RCC 7860 (cell line): ENCODE data around the gene LAMB2.

ENCODE experiments used
- DNase-seq: peaks from one replicate; pipeline ENCODE4 v3.0.0-alpha.2; 2015; ENCODE audit warnings: low spot score
- FAIRE-seq: peaks from 2 replicates; lab custom pipeline; 2012; peaks lifted over from hg19 to GRCh38; lab: Jason Lieb, UNC

LAMB2 gene

DNA sequence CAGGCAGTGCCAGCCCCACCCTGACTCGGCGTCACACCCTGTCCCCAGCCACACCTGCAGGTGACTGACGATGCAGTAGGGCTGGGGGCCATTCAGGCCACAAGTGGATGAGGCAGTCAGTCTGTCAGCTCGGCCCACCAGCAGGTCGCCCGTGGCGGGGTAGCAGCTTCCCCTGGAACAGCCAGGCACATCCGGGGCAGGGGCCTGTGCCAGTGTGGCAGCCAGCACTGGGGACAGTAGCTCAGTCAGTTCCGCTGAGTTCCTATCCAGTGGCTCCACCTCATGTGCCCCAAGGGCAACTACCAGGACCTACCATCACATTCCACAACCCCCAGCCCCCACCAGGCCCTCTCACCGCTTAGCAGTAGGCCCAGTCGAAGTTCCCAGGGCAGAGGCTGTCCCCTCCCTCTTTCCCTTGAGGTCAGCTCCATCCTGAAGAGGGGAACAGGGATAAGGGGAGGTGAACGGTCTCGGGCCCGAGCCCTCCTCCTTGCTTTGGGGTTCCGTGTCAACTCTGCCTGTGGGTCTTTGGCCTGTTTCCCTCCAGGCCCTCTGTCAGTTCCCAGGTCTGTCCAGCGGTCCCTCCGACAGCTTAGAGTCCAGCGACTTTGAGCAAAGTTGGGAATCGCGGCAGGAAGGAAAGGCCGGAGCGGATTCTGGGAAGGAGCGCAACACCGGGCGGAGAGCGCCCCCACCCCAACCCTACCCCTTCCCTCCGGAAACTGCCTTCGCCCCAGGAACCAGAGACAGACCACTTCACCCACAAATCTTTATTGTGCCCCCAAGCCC lies at the start of gene LAMB2:
Gene LAMB2, minus strand, starts transcription at position 614 of the 789 bp plus-strand sequence. Its CDS starts 183 bp downstream, at position 431.
- DNase-seq (peak; percentile 52), FAIRE-seq (no peak)

DNA sequence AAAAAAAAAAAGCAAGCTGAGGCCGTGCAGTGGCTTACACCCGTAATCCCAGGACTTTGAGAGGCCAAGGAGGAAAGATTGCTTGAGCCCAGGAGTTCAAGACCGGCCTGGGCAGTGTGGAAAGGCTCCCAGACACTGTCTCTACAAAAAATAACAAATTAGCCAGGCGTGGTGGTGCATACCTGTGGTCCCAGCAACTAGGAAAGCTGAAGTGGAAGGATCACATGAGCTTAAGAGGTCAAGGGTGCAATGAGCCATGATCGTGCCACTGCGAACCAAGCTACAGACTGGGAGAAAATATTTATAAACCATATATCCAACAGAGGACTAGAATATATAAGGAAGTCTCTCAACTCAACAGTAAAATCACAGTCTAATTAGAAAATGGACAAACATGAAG lies 48.5 kb upstream of the LAMB2 start:
- DNase-seq (no peak), FAIRE-seq (no peak)

DNA sequence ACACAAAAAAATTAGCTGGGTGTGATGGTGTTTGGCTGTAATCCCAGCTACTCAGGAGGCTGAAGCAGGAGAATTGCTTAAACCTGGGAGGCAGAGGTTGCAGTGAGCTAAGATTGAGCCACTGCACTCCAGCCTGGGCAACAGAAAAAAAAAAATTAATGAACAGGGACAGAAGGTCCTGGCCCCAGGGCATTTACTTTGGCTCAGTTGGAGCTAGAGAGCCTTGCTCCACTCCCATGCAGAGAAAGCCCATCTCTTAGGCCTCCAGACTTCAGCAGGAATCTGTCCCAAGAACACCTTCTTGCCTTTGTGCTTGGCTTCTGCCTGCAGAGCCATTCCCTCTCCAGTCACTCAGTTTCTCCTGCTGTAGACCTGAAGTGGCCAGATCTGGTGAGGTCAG lies 47.3 kb upstream of the LAMB2 start:
- DNase-seq: no peak
- no peak for FAIRE-seq

DNA sequence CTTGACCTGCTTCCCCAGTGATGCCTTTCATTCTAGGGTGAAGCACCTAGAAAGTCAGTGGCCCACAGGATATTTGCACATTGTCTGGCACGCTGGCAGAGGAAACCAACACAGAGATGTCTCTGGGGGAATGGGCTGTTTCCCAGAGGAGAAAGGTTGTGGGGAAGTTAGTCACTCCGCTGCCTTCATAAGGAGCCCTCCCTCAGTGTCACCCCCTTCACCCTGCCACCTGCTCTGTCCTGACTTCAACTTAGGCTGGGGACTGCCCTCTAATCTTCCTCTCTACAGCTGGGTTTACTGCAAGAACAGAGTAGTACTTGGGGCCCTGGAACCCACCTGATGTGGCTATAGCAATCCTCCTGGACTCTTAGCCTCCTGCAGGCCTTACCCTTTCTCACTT lies 44.2 kb upstream of the LAMB2 start:
- FAIRE-seq: no peak

DNA sequence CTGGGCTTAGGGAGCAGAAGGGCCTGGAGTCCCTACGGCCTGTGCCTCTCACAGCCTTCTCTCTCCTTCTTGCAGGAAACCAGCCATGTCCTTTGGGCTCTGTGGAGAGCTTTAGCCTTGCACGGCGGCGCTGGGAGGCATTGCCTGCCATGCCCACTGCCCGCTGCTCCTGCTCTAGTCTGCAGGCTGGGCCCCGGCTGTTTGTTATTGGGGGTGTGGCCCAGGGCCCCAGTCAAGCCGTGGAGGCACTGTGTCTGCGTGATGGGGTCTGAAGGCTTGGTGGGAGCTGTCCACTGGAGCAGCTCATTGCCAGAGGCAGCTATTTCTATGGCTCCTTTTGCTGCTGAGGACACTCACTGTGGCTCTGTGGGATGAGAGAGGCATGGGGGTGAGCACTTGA lies 42.7 kb upstream of the LAMB2 start:
- no peak for FAIRE-seq
- no peak for DNase-seq

More for the DNA sequence above, 44.2 kb upstream of the LAMB2 start:
- no peak for DNase-seq

DNA sequence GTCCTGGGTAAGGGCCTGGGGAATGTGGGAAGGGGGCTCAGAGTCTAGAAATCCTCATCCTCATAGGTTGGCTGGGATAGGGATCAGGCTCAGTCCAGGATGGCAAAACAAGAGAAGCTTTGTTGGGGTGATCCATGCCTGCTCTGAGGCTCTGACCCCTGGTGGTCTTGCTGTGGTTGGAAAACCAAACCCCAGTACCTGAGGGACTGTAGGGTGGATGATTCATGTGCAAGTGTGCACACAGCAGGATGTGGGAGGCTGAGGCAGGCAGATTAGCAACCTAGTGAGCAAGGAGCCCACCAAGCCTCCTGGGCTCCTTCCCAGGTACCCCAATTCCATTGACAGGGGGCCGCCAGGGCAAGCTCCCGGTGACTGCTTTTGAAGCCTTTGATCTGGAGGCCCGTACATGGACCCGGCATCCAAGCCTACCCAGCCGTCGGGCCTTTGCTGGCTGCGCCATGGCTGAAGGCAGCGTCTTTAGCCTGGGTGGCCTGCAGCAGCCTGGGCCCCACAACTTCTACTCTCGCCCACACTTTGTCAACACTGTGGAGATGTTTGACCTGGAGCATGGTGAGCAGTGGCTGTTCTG lies 41.6 kb upstream of the LAMB2 start:
- DNase-seq (no peak), FAIRE-seq (no peak)

DNA sequence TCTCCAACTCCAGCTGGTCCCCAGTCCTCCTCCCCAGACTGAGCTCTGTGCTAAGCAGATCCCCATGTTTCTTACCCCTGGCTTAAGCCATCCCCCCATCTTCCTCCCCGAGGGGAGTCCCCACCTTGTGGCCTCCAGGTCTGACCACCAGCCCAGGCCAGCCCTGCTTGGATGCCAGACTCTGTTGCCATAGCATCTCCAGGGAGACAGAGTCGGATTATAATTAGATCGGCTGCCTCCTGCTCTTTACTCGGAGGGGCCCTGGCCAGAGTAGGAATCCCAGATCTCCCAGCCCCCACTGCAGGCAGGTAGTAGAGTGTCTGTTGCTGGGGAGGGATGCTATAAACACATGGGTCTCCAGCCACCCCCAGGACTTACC lies 40.9 kb upstream of the LAMB2 start:
- DNase-seq: no peak
- FAIRE-seq: no peak

DNA sequence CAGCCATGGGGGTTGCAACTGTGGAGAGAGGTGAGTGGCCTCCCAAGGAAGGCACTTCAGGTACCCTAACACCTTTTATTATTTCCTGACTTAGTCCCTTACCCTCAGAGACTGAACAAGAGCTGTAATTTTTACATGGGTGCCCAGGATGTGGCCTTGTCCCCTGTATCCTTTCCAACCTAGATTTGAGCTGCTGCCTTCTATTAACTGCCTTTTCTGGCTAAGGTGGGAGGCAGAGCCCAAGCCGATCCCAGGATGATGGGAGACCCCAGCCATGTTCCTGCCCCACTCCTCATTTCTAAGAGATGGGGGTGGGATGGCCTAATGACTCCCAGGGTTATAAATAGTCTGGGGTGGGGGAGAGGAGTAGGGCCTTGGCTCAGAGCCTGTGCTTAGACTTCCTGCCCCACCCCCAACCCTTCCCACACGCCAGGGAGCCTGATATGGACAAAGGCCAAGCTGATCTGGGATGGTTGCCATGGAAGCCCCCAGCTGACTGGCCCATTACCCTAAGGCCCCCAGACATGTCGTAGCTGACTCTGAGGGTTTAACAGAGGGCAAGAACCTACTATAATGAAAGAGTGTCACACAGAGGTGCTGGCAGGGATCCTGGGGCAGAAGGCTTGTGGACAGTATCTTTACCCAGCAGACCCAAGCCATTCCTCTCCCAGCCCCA lies 40.4 kb upstream of the LAMB2 start:
- FAIRE-seq (no peak), DNase-seq (no peak)

DNA sequence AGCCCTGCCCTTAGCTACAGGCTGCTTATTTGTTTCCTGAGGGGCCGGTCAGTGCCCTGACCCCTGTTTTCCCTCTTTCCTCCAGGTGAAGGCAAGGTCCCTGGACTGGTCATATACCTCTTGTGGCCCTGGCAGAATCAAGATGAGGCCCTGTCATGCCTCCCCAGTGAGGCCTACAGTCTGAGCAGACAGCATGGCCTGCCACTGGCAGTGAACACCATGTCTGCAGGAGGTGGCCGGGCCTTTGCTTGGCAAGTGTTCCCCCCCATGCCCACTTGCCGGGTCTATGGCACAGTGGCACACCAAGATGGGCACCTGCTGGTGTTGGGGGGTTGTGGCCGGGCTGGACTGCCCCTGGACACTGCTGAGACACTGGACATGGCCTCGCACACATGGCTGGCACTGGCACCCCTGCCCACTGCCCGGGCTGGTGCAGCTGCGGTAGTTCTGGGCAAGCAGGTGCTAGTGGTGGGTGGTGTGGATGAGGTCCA lies 39.7 kb upstream of the LAMB2 start:
- no peak for DNase-seq

DNA sequence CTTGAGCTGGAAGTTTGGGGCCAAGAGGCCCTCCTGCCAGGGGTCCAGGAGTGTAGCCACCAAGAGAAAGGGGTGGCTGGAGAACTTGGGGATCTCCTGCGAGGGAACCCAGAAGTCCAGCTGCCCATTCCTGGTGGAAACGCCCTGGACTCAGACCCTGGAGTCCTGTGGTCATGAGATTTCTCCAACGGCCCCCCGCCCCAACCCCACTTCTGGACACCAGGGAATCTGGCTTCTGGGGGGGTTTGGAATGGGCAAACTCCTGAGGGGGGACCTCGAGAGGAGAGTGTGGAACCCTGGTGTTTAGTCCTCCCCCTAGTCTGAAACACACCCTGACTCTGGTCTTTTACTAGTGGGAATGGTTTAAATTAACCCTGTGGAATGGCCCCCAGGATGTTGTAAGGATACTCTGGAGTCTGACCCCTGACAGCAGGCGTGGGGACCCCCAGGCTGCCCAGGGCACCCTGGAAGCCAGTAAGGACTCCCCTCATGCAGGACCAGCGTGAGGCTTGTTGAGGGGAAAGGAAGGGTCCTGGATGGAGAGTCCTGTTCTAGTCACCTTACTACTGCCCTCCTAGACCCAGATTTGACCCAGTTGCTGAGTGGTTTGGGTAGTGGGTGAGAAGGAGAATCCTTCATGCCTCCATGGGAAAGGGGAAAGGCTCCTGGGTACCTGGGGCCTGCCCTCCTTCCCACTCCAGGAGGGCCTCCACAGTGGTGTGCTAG lies 39.1 kb upstream of the LAMB2 start:
- no peak for DNase-seq
- FAIRE-seq: no peak

More for the DNA sequence above, 39.7 kb upstream of the LAMB2 start:
- FAIRE-seq: no peak

DNA sequence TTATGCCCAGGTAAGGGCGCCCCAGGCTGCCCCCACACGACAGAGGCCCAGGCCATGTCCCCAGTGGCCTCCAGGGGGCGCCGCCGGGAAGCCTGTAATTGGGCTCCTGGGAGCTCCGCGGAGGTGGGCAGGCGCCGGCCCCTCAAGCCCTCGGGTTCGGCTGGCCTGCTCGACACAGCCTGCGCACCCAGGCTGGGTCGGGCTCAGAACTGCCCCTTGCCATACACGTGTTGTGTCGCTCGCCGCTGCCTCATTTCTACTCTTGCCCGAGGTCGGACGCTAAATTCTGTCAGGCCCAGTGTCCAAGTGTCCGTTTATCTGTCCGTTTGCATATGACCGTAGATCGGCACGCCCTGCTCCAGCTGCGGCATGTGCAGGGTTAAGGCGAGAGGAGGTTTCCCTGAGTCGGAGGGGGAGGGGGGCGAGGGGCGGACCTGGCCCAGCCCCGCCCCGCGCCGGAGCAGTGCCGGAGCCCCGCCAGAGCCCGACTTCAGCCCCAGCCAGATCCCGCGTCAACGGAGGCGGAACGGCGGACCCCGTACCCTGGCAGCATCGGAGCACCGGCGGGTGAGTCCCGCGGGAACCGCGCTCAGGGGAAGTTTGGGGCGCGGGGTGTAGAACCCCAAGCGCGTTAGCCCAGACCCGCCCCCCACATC lies 38.4 kb upstream of the LAMB2 start, which contains the start of gene KLHDC8B:
Gene KLHDC8B, plus strand, starts transcription at position 480 of the 656 bp plus-strand sequence. CDS start 1,172 bp downstream, outside the sequence.
- no peak for DNase-seq
- FAIRE-seq: no peak

DNA sequence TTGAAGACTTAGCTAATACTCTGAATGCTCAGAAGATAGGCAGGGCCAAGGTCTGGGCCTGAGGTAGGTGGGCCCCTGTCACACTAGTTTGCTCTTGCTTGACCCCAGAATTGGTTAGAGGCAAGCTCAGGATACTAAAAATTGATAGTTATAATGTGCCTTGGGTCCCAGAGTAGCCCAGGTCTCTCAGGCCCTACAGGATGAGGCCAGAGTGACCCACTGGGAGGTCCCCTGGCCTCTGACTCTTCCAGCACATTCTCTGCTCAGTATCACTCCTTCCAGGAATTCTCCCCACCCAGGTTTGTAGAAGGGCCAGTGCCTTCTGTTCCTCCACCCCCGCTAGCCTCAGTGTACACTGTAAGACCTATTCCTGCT lies 37.9 kb upstream of the LAMB2 start:
- no peak for FAIRE-seq
- no peak for DNase-seq

DNA sequence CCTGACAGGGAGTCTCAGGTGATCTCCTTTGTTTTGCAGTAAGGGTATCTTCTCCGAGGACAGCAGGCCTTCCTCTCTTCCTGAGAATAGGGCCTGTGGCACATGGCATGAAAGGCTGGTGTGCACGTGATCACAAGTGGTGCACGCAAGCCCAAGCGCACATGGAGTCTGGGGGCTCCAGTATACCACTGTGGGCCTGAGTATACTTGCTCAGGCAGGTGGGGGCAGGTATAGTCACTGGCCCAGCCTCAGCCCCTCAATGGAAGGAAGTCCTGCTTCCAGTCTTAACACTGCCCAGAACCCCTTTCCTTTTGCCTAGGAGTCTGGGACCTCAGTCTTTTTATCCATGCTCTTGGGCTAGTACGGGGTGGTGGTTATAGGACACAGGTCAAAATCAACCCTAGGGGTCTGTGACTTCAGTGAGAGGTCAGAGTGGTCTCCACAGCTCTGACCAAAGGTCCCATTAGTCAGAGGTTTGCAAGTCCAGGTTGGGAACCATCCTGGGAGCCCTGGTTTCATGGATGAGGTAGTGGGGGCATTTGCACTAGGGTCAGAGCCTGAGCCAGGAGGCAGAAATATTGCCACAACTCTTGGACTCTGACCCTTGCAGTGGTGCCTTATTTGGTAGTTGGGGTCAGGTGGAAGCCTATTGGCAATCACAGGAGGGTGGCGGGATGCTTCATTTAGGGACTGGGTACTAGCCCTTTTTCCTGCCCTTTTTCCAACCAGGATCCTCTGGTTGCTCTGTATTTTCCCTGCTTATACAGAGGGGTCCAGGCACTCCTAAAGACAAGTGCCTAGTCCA lies 34.1 kb upstream of the LAMB2 start:
- no peak for FAIRE-seq
- no peak for DNase-seq

DNA sequence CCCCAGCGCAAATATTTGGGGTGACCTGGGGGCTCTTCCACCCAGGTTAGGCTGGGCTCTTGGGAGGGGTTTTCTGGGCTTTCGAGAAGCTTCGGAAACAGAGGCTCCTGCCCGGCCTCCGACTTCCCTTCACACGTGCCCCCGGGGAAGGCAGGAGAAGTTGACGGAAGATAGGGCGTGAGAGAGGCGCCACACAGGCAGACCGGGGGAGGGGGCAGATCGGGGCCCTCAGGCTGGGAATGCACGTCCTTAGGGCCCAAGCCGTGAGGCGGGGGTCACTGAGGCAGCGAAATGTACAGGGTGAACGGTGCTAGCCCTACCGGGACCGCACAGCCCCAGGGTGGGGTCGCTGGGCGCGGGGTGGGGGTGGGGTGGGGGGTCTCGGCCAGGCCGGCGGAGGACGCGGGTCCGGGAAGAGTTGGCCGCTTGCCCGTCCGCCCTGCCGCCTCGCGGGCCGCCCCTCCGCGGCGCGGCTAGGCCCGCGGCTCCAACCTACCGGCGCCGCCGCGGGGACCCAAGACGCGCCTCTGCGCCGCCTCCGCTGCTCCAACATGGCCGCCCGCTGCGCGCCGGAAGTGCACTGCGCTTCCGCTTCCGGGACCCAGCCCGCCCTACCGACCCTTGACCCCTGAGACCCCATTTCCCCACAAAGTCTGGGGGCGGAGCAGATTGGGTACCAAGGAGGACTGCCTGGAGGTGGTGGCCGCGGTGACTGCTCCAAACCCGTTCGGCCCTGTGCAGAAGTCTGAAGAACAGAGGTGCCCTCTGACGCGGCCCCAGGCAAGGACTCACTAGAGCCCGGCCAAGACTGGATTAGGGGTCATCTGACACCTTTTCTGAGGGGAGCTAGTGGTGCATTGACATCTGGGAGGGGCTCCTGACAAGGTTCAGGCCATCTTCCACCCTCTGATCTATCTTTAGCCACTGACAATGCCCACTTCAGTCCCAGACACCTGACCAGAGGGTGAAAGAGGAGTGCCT lies 33.2 kb upstream of the LAMB2 start, which contains the start of gene CCDC71:
Gene CCDC71, minus strand, starts transcription at position 561 of the 981 bp plus-strand sequence. CDS start 2,123 bp downstream, outside the sequence.
- peak; percentile 16 for DNase-seq
- no peak for FAIRE-seq

DNA sequence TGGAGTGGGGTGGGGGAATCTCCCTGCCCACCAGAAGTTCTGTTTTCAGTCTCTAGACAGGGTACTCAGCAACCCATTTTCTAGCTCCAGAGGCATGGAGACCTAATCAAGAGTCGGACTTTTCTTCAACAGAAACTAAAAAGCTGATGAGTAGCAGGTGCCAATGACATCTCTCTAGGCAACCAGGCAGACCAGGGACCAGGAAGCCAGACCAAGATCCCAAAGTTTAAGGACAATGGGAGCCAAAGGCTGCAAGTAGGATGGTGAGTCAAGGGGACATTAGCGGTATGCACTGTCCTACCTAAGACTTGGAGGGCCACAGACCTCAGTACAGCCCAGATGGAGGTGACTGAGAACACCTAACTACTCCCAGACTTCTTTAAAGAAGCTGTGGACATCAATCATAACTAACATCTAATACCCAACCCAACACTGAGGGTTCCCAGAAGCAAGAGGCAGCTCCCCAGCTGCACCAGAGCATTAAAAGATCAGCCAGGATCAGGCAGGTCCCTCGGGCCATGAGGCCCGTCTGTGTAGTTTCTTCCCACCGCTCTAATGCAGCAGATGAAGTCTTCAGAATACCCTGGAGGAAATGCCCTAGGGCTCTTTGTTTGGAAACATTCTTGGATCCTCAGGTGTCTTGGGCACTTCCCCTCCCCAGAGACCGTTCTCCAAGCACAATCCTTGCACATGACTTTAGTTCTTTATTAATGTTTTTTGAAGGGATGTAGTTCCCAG lies 32.3 kb upstream of the LAMB2 start:
- FAIRE-seq: no peak
- no peak for DNase-seq

DNA sequence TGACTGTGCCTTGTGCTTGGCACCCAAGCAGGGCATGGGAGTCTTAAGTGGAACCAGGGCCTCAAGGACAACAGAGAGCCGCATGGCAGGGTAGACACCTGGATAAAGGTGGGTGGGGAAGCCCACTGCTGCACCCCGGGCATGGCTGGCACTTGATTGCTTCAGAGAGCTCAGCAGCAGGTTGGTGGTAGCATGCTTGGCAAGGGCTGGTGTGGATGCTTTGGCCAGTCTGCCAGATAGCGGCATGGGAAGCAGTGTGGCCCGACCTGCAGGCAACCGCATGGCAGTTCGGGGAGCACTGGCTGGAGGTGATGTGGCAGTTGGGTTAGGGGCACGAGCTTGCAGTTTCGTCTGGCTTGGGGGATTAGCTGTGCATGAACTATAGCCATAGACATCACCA lies 30.8 kb upstream of the LAMB2 start:
- FAIRE-seq (no peak), DNase-seq (no peak)

DNA sequence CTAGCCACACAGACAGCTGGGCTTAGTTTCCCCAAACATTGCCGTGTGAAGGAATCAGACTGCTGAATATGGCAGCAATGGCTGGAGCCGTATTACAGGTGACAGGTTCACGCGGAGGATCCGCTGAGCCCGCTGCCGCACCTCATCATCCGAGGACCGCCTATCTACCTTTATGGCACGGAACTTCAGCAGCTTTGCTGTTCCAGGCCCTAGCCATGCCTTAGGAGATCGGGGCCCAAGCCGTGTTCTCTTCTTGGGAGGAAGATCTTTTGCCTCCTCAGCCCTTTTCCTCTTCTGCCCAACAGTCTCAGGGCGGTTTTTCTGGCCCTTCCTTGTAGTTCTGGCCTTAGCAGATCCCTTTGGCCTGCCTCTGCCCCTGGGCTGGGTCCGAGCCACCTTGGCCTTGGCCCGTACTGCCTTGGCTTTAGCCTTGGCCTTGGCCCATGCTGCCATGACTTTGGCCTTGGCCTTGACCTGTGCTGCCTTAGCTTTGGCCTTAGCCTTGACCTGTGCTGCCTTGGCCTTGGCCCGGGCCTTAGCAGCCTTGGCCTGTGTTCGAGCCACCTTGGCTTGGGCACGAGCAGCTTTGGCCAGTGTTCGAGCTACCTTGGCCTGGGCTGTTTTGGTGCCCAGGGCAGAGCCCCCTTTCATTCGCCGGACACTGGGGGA lies 30.0 kb upstream of the LAMB2 start:
- no peak for FAIRE-seq

More for the DNA sequence above, 30.0 kb upstream of the LAMB2 start:
- no peak for DNase-seq
